GM12891 (cell line): ENCODE results near the gene USP34.
"Not testable (repeated sequence)": the region's sequence is repeated elsewhere in the genome, so short reads cannot be mapped to it uniquely, and the experiment has no call there.

ENCODE experiments used
- DNase-seq: peaks from one replicate; pipeline ENCODE4 v3.0.0; 2011; ENCODE audit warnings: low spot score; ENCODE audit not compliant: insufficient read length
- FAIRE-seq: peaks from 2 replicates; lab custom pipeline; 2011; peaks lifted over from hg19 to GRCh38; lab: Jason Lieb, UNC
- PAX5 ChIP-seq: IDR thresholded peaks from 2 replicates; pipeline ENCODE4 v1.6.1; 2011; ENCODE audit warnings: low read length, moderate library complexity, mild to moderate bottlenecking; ENCODE audit not compliant: insufficient read depth, severe bottlenecking
- POLR2A ChIP-seq: IDR thresholded peaks from 2 replicates; pipeline ENCODE4 v1.6.1; 2011; ENCODE audit warnings: low read depth, low read length, control low read depth
- POLR2AphosphoS5 ChIP-seq: IDR thresholded peaks from 2 replicates; pipeline ENCODE4 v1.6.1; 2011; ENCODE audit warnings: low read depth, low read length, control low read depth
- POU2F2 ChIP-seq: IDR thresholded peaks from 2 replicates; pipeline ENCODE4 v1.6.1; 2011; ENCODE audit warnings: low read depth, mild to moderate bottlenecking, control low read depth, low read length, moderate library complexity
- SPI1 ChIP-seq: IDR thresholded peaks from 2 replicates; pipeline ENCODE4 v1.6.1; 2011; ENCODE audit warnings: low read depth, low read length, control low read depth
- TAF1 ChIP-seq: IDR thresholded peaks from 2 replicates; pipeline ENCODE4 v1.6.1; 2011; ENCODE audit warnings: low read depth, low read length, control low read depth

Gene USP34

GRCh38 chr2:61214171-61214570 is 256.7 kb downstream of the USP34 start:
- peak; percentile 35 for FAIRE-seq
- TF ChIP-seq POU2F2 (no peak), SPI1 (no peak), TAF1 (no peak), POLR2A (no peak), POLR2AphosphoS5 (no peak), PAX5 (no peak)
- DNase-seq: no peak

- DNase-seq: no peak
- no peak for TF ChIP-seq PAX5
- TF ChIP-seq POU2F2: no peak
- TF ChIP-seq SPI1: no peak
- no peak for TF ChIP-seq POLR2AphosphoS5
- TF ChIP-seq POLR2A: no peak
- no peak for TF ChIP-seq TAF1
- no peak for FAIRE-seq
Observed at GRCh38 chr2:61210332-61210981, 260.4 kb downstream of the USP34 start.

GRCh38 chr2:61205132-61205531 is 265.8 kb downstream of the USP34 start:
- TF ChIP-seq SPI1: no peak
- TF ChIP-seq POLR2AphosphoS5: no peak
- TF ChIP-seq TAF1: no peak
- no peak for TF ChIP-seq PAX5
- TF ChIP-seq POLR2A: no peak
- TF ChIP-seq POU2F2: no peak
- no peak for DNase-seq
- no peak for FAIRE-seq

- no peak for FAIRE-seq
- no peak for DNase-seq
- no peak for TF ChIP-seq SPI1
- no peak for TF ChIP-seq PAX5
- TF ChIP-seq POLR2AphosphoS5: no peak
- TF ChIP-seq POLR2A: no peak
- TF ChIP-seq POU2F2: no peak
- TF ChIP-seq TAF1: no peak
Observed at GRCh38 chr2:61196671-61197070, 274.2 kb downstream of the USP34 start.

- DNase-seq, FAIRE-seq: not testable (repeated sequence)
Observed at GRCh38 chr2:61194646-61195045, 276.2 kb downstream of the USP34 start.

GRCh38 chr2:61193670-61194561 is 277.0 kb downstream of the USP34 start:
- FAIRE-seq (peak; percentile 9), DNase-seq (no peak)
- TF ChIP-seq POLR2AphosphoS5 (no peak), TAF1 (no peak), SPI1 (no peak), POLR2A (no peak), PAX5 (no peak), POU2F2 (no peak)

GRCh38 chr2:61187085-61187484 is 283.8 kb downstream of the USP34 start:
- DNase-seq (no peak), FAIRE-seq (no peak)
- TF ChIP-seq POLR2AphosphoS5 (no peak), SPI1 (no peak), TAF1 (no peak), POU2F2 (no peak), POLR2A (no peak), PAX5 (no peak)

- TF ChIP-seq SPI1: no peak
- peak; percentile 19; the same call in 1 of the 2 replicates for TF ChIP-seq POLR2A
- peak; percentile 22; the same call in 1 of the 2 replicates for TF ChIP-seq POLR2AphosphoS5
Observed at GRCh38 chr2:61185231-61185728, 285.6 kb downstream of the USP34 start.

GRCh38 chr2:61184263-61184662 is 286.6 kb downstream of the USP34 start:
- FAIRE-seq (no peak), DNase-seq (no peak)

More at GRCh38 chr2:61185231-61185728, 285.6 kb downstream of the USP34 start:
- DNase-seq: no peak
- FAIRE-seq: no peak

More at GRCh38 chr2:61184263-61184662, 286.6 kb downstream of the USP34 start:
- TF ChIP-seq POLR2A: no peak
- TF ChIP-seq PAX5: no peak
- no peak for TF ChIP-seq SPI1
- TF ChIP-seq POLR2AphosphoS5: no peak
- TF ChIP-seq POU2F2: no peak
- no peak for TF ChIP-seq TAF1
